ENCODE data around the gene DLST.

GRCh38 chr14:74856366-74856765 lies 25.4 kb upstream of the DLST start:
- TF ChIP-seq, protein P1, sequence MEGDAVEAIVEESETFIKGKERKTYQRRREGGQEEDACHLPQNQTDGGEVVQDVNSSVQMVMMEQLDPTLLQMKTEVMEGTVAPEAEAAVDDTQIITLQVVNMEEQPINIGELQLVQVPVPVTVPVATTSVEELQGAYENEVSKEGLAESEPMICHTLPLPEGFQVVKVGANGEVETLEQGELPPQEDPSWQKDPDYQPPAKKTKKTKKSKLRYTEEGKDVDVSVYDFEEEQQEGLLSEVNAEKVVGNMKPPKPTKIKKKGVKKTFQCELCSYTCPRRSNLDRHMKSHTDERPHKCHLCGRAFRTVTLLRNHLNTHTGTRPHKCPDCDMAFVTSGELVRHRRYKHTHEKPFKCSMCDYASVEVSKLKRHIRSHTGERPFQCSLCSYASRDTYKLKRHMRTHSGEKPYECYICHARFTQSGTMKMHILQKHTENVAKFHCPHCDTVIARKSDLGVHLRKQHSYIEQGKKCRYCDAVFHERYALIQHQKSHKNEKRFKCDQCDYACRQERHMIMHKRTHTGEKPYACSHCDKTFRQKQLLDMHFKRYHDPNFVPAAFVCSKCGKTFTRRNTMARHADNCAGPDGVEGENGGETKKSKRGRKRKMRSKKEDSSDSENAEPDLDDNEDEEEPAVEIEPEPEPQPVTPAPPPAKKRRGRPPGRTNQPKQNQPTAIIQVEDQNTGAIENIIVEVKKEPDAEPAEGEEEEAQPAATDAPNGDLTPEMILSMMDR (IDR thresholded peaks at IDR 0.05), result no peak
- TF ChIP-seq POLR2A (IDR thresholded peaks at IDR 0.05), result no peak

Data from adrenal gland (tissue), 5 donors.